Body of pancreas (tissue), 4 donors: ENCODE results near the gene ZNF846.

Source experiments
- POLR2A ChIP-seq, 3 donors: fragments of 450-650 bp; IDR thresholded peaks; one replicate each; pipeline ENCODE4 v1.6.1; 2016; ENCODE audit warnings: antibody characterized with exemption in 3 of 3, mild to moderate bottlenecking in 2 of 3
- TF ChIP-seq, protein P1 (sequence below), 7 experiments: fragments of 450-650 bp in 4 of 7; fragments of 200-600 bp in 3 of 7; sonication (generic) in 3 of 7; IDR thresholded peaks; one replicate each; pipeline ENCODE4 v1.5.1; 2016 to 2019; ENCODE audit warnings: antibody characterized with exemption in 7 of 7

DNA sequence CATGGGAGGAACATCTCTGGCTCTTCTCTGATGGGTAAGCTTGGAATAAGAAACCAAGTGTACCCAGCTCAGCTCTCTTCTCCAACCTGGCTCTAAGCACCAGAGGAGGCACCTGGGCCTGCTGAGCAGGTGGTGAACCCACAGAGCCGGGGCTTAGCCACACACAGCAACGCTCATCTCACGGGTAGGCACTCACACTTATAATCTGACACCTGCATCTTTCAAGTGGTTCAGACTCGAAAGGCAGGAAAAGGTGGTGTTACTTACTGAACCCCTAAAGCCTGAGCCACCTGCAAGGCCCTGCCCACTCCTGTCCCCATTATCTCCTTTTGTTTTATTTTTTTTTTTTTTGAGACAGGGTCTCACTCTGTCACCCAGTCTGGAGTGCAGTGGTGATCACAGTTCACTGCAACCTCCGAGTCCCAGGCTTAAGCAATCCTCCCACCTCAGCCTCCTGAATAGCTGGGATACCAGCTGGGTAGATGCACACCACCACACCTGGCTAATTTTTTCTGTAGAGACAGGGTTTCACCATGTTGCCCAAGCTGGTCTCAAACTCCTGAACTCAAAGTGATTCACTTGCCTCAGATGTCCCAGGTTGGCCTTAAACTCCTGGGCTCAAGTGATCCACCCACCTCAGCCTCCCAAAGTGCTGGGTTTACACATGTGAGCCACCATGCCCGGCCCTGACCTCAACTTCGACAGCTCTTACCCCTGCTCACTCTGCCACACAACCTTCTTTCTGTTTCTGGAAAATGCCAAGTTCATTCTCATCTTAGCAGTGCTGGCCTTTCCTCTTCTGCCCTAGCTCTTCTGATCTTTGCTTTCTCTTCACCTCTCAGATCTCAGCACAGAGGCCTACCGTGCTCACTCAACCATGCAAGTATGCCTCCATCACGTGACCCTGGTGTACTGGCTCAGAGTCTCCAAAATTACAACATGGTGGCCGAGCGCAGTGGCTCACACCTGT, 40.6 kb upstream of the ZNF846 start:
- TF ChIP-seq POLR2A (IDR thresholded peaks at IDR 0.05): no peak
- TF ChIP-seq, protein P1, sequence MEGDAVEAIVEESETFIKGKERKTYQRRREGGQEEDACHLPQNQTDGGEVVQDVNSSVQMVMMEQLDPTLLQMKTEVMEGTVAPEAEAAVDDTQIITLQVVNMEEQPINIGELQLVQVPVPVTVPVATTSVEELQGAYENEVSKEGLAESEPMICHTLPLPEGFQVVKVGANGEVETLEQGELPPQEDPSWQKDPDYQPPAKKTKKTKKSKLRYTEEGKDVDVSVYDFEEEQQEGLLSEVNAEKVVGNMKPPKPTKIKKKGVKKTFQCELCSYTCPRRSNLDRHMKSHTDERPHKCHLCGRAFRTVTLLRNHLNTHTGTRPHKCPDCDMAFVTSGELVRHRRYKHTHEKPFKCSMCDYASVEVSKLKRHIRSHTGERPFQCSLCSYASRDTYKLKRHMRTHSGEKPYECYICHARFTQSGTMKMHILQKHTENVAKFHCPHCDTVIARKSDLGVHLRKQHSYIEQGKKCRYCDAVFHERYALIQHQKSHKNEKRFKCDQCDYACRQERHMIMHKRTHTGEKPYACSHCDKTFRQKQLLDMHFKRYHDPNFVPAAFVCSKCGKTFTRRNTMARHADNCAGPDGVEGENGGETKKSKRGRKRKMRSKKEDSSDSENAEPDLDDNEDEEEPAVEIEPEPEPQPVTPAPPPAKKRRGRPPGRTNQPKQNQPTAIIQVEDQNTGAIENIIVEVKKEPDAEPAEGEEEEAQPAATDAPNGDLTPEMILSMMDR (IDR thresholded peaks at IDR 0.05): no peak
